Activated T-cell treated with anti-CD3 and anti-CD28 coated beads for 1 hour (primary cell): ENCODE data around the gene TNS3.
"Not testable (repeated sequence)": the region's sequence is repeated elsewhere in the genome, so short reads cannot be mapped to it uniquely, and the experiment has no call there.

ENCODE experiments used
- DNase-seq: peaks from one replicate; pipeline ENCODE4 v3.0.0-alpha.2; 2020; ENCODE audit warnings: low read depth

The TNS3 gene

DNA sequence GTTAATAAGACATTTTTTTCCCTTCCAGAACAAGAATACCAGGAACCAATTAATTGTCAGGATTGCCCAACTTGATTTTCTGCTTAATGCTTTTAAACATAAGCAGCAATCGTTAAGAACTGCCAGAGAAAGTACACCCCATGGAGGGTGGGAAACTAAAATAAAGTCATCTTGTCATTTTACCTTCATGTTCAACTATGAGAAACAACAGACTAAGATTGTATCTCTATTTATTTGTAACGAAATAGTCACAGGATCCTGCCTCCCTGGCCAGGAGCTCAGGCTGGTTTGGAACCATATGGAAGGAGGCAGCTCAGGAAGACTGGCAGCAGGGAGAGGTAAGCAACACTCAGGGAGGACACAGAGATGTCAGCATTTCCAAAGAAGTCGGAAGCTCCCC is 129.6 kb downstream of the TNS3 start:
- no peak for DNase-seq

GRCh38 chr7:47451851-47452205 is 130.1 kb downstream of the TNS3 start:
- no peak for DNase-seq

DNA sequence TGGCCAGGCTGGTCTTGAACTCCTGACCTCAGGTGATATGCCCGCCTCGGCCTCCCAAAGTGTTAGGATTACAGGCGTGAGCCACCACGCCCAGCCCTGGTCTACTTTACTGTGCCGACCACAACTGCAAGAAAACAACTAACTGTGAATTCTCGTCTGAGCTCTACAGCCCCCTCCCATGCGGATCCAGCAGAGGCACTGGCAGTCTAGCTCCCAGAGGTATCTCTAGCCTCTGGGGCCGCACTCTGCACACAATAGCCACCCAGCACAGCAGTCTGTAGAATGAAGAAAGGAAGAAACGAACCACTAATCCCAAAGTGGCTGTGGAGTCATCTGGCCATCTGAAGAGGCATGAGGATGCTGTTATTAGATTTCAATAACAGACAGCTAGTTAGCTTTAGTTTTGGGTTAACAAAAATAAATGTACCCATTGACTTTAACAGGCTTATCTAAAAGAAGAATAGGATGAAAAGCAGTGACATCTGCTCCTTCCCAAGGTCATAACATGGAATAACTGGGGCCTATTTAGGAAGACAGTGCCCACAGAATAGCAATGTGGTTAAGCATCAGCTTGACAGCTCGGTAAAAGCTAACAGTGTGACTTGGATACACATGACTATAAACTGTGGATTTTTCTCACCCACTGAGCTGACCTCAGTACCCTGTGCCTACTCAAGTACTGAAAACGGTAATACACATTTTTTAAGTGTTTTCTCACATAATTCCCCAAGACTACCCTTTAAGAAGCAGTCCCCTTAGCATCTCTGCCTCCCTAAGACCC is 131.9 kb downstream of the TNS3 start:
- no peak for DNase-seq

GRCh38 chr7:47448971-47449370 is 132.9 kb downstream of the TNS3 start:
- no peak for DNase-seq

DNA sequence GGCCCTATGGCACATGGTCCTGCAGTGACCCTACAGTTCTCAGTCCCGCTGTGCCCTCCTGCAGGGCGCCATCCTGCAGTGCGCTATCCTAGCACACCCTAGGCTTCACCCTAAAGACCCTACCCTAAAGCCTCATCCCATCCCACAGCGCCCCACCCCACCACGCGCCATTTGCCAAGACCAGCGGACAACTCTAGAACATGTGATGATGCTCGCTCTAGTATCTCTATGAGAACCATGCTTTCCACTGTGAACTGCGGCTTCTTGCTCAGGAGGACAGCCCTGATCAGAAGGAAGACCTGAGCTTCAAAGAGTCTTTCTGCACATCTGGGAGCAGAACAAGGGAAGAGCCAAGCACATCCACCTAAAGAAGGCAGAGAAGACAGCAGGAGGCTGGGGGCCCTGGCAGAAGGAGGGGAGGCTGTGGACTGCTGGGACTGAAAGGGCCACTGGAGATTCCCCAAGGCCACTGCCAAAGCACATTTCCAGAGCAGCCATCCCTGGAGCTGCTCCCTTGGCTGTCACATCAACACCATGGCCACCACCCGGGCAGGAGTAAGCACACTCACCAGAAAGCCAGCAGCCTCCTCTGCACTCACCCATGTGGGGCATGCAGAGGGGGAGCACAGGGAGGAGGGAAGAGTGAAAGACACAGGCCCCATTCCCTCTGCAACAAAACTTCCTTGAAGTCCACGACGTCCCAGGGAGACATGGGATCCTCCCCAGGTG is 134.1 kb downstream of the TNS3 start:
- no peak for DNase-seq

DNA sequence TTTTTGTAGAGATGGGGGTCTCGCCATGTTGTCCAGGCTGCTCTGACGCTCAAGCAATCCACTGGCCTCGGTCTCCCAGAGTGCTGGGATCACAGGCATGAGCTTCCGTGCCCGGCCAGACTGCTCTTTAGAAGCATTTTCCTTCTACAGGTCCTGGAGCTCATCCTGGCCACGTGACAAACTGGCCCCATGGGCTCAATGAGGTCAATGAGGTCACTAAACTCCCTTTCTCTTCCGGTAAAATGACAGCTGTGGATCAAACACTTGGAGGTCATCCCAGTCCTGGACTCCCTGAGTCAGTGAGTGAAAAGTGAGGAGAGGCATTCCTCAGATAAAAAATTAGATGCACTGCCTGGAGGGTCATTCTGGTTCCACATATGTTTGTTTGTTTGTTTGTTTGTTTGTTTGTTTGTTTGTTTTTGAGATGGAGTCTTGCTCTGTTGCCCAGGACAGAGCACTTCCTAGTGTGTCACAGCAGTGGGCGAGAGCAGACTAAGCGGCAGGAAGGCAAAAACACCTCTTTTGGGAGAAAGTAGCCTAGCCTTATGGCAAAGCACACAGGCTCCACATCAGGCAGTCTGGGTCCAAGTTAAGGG is 134.9 kb downstream of the TNS3 start:
- DNase-seq = no peak

GRCh38 chr7:47444376-47445098 is 137.4 kb downstream of the TNS3 start:
- DNase-seq = no peak

DNA sequence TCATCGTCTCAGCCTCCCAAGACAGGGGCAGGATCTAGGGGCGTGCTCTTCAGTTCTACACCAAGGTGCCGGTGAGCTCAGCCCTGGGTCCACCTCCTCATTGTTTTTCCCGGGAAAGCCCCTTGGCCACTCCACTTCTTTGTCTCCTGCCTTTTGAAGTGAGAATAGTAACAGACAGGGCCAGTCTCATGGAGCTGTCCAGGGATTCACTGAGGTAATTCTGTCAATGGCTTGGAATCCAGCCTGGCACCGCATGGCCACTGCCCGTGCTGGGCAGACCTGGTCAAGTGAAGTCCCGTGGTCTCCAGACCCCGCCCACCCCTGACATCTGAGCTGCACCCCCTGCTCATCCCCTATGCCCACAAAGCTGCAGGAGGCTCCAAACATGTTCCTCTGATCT is 138.9 kb downstream of the TNS3 start:
- no peak for DNase-seq

GRCh38 chr7:47442605-47442865 is 139.4 kb downstream of the TNS3 start:
- DNase-seq = no peak

GRCh38 chr7:47441796-47442604 is 139.9 kb downstream of the TNS3 start:
- no peak for DNase-seq

- DNase-seq = not testable (repeated sequence)
Observed at GRCh38 chr7:47441048-47441447, 140.9 kb downstream of the TNS3 start.

- DNase-seq = no peak
Observed at GRCh38 chr7:47440320-47440719, 141.6 kb downstream of the TNS3 start.

DNA sequence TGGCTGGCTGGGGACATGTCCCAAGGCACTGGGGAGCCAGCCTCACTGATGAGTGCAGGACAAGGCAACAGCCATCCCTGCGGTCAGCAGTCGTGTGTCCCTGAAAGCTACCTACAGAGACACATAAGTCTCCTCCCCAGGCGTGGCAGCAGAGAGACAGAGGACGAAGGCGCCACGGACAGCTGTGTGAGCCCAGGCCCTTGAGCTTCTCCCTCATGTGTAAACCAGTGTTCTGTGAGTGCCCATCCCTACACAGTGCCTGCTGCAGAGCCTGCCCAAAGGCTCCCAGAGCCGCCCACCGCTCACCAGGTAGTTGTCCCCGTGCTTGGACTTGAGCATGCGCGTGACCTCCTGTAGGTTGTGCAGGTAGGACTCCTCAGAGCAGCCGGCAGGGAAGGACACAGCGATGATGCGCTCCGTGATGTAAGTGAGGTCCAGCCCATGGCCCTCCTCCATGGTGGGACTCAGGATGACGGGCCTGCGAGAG is 142.7 kb downstream of the TNS3 start:
- no peak for DNase-seq

DNA sequence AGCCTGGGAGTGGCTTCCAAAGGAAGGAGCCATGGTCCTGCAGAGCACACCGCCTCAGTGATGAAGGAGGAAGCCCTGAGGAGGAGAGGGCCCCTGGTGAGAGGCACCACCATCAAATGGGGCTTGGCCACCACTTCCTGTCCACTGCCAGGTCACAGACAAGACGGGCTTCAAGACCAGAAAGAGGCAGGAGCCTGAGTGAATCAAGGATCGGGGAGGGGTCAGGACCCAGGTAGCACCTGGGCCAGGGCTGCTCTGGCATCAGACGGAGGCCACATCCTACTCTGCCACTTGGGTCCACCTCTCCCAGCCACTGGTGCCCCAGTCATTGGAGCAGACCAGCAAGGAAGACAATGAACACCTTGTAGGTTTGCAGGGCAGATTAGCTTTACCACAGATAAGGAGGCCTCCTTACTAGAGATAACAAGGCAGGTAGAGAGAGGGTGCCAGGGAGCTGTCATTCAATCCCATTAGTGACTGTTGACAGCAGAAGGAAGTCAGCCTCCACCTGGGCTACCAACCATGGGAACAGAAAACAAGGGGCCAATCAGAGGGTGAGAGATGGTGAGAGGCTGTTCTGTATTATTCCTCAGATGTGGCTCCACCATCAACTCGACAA is 143.4 kb downstream of the TNS3 start:
- DNase-seq = no peak

- no peak for DNase-seq
Observed at GRCh38 chr7:47435889-47436312, 146.0 kb downstream of the TNS3 start.

DNA sequence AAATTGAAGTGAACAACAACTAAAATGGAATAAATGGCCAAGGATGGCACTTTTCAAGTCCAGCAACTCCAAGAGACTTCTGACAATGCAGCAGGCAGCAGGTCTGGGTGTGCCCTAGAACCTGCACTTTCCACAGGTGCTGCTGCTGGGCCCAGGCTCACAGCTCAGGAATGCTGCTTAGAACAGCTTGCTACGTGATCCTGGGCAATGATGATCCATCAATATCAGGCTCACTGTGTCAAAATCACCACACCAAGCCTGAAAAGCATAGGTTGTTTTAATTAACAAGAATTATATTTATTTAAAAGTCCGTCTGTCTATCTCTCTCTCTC is 148.4 kb downstream of the TNS3 start:
- DNase-seq = no peak

GRCh38 chr7:47432671-47433563 is 149.0 kb downstream of the TNS3 start:
- no peak for DNase-seq

DNA sequence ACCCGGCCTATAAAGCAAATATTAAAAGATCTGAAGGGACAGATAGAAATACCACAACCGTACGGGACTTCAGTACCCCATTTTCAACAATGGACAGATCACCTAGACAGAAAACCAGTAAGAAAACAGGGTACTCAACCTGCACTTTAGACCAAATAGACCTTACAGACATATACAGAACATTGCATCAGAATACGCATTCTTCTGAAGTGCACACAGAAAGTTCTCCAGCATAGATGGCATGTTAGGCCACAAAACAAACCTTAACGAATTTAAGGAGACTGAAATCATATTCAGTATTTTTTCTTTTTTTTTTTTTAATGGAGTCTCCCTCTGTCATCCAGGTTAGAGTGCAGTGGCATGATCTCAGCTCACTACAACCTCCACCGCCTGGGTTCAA is 151.5 kb downstream of the TNS3 start:
- DNase-seq = no peak

GRCh38 chr7:47428768-47429472 is 153.0 kb downstream of the TNS3 start:
- DNase-seq = no peak
